ENCODE results near the gene ZNF654.

DNA sequence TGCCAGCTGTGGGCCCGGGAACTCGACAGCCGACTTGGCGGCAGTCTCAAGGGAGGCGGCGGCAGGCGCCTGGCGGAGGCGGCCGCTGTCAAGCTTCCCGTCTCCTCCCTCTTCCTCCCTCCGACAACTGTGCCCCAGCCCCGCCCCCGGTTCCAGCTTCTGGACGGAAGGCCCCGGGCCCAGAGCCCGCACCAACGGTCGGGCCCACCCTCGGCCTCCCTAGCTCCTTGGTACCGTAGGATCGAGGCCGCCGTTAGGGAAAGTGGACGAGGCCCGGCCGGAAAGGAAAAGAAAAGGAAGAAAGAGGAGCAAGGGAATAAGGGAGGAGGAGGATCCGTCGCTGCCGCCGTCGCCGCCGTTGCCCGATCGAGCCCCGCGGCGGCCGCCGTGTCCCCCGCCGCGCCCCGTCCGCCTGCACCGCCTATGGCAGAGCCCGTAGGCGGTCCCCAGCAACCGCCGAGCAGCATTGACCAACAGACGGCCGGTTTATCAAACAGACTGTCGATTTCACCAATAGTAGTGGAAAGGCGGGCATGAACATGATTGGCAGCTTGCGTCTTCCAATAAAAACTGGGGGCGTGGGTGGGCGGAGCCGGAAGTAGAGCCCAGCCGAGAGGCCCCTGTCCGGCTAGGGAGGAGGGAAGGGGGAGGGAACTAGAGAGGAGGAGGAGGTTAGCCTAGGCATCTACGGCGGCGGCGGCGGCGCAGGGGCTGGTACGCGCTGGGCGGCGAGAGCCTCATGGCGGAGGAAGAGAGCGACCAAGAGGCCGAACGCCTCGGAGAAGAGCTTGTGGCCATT is at the start of gene ZNF654, which contains the start of gene CGGBP1:
- TF ChIP-seq POLR2A (IDR thresholded peaks at IDR 0.05) = peak; percentile 53 to 72 (median 70)
- TF ChIP-seq, protein P1, sequence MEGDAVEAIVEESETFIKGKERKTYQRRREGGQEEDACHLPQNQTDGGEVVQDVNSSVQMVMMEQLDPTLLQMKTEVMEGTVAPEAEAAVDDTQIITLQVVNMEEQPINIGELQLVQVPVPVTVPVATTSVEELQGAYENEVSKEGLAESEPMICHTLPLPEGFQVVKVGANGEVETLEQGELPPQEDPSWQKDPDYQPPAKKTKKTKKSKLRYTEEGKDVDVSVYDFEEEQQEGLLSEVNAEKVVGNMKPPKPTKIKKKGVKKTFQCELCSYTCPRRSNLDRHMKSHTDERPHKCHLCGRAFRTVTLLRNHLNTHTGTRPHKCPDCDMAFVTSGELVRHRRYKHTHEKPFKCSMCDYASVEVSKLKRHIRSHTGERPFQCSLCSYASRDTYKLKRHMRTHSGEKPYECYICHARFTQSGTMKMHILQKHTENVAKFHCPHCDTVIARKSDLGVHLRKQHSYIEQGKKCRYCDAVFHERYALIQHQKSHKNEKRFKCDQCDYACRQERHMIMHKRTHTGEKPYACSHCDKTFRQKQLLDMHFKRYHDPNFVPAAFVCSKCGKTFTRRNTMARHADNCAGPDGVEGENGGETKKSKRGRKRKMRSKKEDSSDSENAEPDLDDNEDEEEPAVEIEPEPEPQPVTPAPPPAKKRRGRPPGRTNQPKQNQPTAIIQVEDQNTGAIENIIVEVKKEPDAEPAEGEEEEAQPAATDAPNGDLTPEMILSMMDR (IDR thresholded peaks at IDR 0.05 in 8 of 11, conservative IDR thresholded peaks at IDR 0.05 in 3 of 11) = peak in 3 of 11 experiments; percentile 2 to 26 (median 19)

Data from spleen (tissue), 7 donors.